HG03175 (cell line): ENCODE results near the gene RASSF9.

Source experiments
- ATAC-seq: cut with Tn5 transposase; IDR thresholded peaks from one replicate; pipeline ENCODE4 v1.9.1; 2021; ENCODE audit warnings: mild to moderate bottlenecking, moderate library complexity; ENCODE audit not compliant: unreplicated experiment

The RASSF9 gene

DNA sequence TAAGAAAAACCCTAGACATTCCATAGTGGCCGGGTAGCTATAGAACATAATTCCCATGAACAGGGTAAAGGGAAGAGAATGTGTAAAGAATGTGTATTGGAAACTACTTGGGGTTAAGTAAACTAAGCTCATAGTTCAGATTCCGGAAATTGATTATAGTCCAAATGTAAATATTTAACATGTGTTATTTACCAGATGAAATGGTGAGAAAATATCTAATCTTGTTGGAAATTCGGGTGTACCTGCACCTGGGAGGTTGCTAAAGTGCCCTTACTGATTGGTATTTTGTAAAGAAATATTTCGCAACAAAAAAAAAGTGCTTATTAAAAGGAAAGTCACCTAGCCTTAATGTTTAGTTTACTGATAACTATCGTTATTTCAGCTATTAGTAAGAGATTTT lies 14.4 kb downstream of the RASSF9 start:
- no peak for ATAC-seq

DNA sequence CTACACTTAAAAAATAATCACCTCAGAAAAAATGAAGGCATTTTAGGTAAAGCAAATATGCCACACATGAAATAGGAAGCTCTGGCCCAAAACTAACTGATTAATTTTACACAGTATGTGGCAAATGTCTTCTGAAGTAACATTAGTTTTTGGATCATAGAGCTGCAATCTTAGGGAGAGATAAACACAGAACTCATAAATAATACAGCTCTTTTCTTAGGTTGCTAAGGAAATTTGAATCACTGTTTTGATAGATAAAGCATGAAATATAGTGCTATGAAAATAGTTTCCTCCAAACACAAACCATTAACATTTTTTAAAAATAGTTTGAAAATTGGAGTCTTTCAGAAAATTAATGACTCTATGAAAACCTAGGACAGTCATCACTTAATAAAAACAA lies 15.0 kb downstream of the RASSF9 start:
- ATAC-seq = no peak

DNA sequence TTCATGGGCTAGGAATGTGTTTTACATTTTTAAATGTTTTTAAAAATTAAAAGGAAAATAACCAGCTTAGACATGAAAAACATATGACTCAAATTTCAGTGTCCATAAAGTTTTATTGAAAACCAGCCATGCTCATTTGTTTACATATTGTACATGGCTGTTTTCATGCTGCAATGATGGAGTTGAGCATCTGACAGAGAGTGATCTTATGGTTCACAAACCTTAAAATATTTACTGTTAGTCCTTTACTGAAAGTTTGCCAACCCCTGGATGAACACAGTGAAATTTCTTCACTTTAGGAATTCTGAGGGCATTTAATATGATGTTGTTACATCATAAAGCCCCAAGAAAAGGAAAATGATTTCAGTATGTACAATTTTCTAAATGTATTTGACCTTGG lies 16.1 kb downstream of the RASSF9 start:
- no peak for ATAC-seq

DNA sequence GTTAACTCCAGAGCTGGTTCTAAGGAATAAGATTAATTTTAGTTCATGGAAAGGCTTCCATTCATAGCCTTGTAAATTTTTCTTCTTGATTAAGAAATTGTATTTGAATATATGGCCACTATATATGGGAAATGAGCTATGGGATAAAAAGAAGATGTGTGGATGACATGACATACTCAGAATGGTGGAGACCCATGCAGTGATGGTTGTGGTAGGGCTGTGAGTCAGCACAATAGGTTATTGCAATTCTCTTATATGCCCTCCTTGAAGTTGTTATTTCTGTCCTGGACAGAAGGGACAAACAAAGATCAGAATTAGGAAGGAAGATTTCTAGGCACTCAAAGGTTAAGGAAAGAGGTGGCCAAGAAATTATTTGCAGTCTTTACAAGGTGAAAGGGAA lies 21.5 kb downstream of the RASSF9 start:
- ATAC-seq = no peak

DNA sequence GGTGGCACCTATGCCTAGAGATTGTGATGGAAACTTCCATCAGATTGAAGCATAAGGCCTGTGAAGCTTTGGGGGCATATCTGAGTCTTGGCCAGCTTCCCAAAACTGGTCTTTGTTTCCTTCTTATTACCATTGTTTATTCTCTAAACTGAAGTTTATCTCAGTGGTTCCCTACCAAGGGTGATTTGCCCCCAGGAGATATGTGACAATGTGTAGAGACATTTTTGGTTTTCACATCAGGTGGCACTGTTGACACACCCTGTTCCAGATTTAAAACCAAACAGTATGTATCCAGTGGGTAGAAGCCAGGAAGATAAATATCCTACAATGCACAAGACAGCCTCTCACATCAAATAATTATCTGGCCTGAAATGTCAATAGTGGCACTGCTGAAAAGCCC lies 22.1 kb downstream of the RASSF9 start:
- ATAC-seq = no peak

DNA sequence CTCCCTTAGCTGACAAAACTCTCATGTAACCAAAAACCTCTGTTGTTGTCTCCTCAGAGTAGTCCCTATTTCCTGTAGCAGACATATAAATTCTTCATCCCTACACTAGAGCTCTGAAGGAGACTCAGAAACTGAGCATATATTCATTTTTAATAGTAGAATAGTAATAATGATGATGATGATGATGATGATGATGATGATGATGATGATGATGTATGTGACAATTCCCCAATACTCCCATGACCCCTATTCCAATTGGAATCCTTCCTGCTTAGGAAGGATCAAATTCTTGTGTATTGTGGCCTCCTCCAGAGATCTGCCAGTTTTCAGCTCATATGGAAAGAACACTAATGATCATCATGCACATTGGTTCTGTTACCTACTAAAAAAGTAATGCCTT lies 26.7 kb downstream of the RASSF9 start:
- ATAC-seq = no peak

DNA sequence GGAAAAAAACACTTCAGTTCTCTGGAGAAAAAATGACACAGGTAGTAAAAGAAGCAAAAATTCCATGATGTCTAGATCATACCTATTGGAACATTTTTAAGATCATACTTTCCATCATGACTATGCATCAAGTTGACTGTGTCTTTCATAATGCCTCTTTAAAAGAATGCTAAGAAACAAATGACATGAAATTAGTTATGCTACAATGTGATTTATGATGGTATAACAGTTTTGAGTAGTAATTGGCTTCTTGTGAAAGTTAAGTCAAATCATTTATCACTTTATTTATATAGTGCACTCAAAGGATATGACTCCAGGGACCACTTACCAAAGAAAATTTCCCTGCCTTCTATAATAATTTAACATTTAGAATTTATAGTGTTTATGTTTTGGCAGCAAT lies 28.5 kb downstream of the RASSF9 start:
- no peak for ATAC-seq

DNA sequence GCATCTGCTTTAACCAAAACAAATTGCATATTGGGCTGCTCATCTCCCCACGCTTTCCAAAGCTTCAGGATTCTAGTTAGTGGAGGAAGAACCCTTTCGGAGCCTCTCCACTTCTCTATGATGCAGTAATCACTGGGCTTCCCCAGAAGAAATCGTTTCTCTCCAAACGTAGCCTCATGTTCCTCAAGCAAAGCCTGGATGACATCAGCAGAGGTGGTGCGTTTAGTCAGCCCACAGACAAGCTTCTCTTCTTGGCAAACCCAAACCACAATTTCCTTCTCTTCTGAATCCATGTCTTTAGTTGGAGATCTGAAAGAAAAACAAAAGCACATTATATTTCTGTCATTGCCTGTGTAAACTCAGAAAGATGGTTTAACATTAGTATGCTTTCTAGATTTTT lies 30.6 kb downstream of the RASSF9 start:
- ATAC-seq = no peak

DNA sequence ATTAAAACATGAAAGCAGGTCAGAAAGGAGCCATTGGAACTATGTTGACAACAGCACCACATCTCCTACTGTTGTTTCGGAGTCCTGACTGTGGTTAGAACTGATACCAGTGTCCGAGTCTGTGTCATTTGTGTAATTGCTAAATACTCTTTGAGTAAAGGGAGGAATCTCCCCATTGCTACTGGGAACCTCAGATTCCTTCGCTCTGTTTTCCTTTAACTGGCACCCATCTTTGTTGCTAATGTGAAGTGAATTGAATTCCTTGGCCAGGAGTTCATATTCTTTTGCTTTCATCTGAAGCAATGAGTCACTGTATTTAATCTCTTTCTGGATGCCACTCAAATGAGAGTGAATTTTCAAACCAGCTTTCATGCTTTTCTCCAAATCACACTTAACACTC lies 31.5 kb downstream of the RASSF9 start:
- ATAC-seq = no peak

DNA sequence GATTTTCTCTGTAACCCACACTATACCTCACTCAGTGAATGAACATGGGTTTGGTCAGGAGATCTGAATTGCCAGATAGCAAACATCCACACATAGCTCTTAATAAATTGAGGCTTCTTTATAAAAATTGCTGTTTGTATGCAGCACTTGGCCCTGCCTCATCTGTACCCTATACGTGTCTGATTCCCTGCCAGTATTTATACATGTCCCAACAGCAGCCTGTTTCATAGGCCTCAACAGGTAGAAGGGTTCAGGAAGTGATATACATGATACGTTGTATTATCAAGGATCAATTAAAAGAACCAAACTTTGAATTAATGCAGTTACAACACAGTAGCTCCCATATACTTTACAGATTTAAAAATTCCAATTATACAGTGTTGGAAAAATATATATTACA lies 32.3 kb downstream of the RASSF9 start:
- ATAC-seq = no peak

DNA sequence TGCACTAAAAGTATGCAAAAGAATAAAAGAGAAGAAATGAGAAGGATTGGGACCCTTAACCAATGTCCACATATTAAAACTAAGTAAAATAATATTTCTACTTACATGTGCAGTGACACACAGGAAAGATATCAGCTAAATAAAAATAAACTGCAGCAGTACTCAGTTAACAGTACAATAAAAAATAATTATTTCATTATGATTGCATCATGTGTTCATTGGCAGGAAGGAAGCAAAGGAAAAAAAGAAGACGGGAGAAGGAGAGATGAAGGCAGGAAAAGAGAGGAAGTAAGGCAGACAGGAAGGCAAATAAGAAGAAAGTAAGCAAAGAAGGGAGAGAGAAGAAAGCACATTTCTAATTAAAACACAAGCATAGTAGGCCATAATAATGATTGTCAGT lies 33.0 kb downstream of the RASSF9 start:
- ATAC-seq = no peak

DNA sequence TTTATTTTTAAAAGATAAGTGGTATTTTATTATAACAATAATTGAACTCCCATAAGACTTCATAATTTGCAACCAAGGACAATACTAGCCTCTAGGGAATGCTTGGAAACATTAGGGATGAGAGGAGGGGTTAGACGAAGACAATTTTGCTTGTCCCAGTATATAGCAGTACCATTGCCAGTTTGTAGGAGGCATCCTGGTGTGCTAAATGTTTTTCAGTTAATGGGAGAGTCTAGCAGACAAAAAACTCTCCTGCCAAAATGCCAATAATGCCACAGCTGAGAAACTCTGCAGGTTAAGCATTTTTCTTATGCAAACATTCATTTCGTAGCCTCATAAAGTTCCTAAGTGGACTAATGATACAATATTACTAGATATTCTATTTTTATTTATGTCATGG lies 38.1 kb downstream of the RASSF9 start:
- no peak for ATAC-seq

DNA sequence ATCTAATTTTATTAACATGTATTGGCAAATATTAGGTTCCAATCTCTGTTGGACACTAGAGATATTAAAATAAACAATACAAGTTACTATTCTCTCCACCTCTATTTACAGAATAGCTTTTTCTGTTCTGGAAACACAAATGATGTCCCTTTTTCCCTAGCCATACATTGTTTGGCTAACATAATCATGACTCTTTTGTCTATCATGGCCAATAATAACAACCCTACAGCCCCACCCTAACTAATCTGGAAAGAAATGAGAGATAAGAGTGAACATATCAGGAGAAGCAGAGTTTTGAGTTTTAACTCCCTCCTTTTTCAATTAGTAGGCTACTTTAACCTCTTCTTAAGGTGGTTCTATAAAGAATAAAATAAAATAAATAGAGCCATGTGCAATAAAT lies 40.2 kb downstream of the RASSF9 start:
- ATAC-seq = no peak

DNA sequence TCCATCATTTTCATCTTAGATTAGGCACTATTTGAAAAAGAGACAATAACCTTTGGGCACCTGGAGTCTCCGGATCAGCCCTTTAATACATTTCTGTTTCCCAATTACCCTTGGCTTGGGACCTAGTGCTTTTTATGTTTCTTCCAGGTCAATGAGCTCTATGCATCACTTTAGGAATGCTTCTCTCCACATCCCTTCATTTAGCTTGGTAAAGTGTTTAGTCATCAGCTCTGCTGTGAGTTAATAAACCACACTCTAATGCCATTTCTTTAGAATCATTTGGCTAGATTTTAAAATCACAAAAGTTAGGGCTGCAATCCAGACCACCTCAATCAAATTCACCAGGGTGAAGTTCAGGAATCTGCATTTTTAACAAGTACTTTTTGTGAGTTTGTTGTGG lies 41.7 kb downstream of the RASSF9 start:
- no peak for ATAC-seq

DNA sequence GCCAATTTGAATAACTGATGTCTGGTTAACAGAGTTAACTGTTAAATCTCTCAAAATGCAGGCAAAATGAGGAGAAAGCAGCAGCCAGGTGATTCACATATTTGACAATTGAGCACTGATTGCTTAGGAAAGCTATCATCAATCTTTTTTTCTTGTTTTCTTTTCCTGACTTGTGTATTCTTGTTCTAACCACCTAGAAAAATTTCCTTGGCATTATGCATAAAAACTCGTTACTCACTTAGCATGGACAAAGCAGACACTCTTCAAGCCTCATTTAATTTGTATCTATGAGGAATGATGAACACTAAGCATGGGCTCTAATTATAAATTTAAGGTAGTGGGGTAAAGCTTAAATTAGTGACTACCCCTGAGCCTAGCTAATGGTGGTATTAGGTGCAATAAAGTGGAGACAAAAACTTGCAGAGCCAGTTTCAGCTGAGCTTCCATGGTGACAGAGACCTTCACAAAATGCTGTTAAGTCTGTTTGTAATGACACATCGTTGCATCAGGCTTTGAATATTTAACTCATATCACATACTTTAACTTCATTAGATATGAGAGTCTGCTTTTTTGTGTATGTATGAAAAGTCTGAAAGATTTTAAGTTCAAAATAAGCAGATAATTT lies 52.0 kb downstream of the RASSF9 start:
- ATAC-seq = no peak

DNA sequence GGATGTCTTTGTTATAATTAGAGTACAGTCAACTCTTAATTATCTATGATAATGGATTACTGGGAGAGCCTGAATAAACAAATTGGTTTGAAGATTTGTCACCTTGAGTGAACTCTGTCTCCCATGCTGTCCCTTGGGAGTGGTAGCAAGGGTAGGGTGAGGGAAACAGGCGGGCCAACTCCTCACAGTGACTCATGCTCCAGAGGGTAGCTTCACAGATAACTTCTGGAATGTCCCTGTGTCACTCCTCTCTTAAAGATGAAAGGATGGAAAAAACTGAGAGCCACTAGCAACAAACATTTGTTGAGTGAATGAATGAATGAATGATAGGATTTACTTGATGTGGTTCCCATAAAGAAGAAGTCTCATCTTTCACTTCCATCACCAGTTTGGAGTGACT lies 53.5 kb downstream of the RASSF9 start:
- ATAC-seq = no peak

DNA sequence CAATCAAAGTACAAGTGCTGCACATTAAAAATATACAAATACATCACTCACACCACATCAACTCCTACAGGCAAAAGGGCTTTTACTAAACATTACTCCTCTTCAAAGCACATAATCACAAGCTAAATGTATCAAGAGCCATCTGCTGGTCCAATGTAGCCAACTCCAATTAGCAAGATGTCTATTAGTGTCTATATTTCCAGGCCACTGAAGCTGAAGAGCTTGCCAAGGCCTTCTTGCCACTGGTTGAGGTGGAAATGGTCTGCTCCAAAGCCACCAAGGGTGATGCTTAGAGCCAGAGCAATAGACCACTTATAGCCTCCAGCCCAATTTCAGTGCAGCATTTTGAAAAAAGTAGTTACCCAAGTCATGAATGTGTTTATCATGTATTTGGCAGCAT lies 54.4 kb downstream of the RASSF9 start:
- ATAC-seq = no peak

DNA sequence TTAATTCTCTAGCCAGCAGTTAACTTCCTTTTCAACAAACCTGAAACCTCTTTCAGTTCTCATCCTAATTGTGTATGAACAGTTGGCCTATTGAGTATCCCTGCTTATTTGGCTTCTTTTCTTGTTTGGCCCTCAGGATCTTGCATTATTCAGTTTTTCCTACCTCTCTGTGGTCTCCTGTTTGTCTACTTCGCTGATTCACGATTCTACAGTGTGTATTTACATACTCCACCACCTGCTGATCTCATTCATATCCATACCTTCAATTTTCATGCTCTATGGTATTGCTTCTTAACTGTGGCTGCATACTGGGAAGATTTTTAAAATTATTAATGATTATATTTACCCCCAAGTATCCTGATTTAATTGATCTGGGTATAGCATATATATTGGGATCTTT lies 56.4 kb downstream of the RASSF9 start:
- no peak for ATAC-seq

DNA sequence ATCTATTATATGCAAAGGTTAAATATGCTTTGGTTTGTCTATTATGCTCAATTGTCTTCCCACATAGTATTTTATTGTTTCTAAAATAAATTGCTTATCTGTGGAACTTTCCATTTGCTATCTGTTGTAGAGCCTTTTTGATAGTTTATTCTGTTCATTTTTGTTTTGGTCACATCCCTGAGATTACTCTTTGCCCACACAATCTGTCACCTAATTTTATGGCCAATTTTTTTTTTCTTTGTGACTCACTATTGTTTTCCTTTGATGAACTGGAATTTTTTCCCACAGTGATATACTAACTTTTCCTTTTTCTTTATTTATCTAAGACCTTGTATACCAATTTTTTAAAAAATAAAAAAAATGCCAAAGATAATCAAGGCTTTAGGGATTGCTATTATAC lies 61.1 kb downstream of the RASSF9 start:
- no peak for ATAC-seq

DNA sequence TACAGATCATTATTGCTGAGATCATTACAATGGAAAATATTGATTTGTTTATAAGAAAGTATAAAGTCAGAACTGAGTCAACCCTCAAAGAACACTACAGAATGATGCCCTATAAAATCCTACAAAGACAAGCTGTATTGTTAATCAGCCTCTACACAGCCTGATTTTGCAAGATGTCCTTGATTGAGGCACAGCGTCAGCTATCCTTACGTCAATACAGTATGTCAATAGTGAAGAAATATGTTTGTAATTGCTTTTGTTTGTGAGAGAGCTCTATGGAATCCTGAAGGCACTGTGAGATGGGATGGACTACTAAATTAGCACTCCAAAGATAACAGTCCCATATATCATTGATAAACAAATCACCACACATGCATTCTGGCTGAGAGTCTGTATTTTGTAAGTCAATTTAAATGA lies 70.7 kb downstream of the RASSF9 start:
- ATAC-seq = no peak

DNA sequence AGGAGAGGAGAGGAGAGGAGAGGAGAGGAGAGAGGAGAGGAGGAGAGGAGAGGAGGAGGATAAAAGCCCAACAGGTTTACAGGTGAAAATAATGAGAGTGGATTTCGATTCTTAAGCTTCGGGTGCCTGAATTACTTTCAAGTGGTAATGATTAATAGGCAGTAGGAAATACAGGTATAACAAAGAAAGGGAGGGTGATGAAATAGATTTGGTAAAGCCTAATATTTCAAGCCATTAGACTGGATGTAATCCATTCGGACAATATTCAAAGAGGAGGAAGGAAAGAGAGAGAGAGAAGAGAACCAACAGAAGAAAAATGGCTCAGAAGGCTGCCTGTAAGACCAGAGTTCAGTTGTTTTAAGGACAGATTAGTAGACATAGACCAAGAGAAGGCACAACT lies 76.6 kb downstream of the RASSF9 start:
- ATAC-seq = no peak

DNA sequence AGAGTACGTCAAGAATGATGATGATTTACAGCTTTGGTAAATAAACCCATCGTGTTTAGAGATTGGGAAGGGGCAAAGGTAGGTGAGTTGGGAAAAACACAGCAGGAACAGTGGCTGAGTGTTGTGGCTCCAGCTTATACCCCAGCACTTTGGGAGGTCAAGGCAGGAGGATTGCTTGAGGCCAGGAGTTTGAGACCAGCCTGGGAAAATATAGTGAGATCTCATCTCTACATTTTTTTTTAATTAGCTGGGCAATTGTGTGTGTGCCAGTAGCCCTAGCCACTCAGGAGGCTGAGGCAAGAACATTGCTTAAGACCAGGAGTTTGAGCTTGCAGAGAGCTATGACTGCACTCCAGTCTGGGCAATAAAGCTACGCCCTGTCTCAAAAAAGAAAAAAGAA lies 77.1 kb downstream of the RASSF9 start:
- no peak for ATAC-seq

DNA sequence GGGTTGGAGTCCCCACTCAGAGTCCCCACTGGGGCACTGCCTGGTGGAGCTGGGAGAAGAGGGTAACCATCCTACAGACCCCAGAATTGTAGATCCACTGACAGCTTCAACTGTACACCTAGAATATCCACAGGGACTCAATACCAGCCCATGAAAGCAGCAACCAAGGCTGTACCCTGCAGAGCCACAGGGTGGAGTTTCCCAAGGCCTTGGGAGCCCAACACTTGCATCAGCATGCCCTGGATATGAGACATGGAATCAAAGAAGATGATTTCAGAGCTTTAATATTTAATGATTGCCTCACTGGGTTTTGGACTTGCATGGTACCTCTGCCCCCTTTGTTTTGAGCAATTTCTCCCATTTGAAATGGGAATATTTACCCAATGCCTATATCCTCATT lies 80.4 kb downstream of the RASSF9 start:
- no peak for ATAC-seq
